ENCODE measurements around the gene ARFRP1. TPM values are rescaled to one million over a fixed set of nuclear protein-coding genes. Genes with fewer than 3 reads are reported as not detected.

ARFRP1 gene
- total and polyA plus RNA-seq, 2 donors (not counting 1 experiment from before 2014, with no cell fraction given), result 41.0 to 75.5 TPM

- H3K4me3 Mint-ChIP-seq, result no peak overlapping the region
- no peaks in the 10 kb centered on the region for H3K9me3 Mint-ChIP-seq (ENCODE audit: insufficient read depth)
- CTCF ChIA-PET, result no interaction called here
Observed at GRCh38 chr20:63688228-63689045, 19.3 kb downstream of the ARFRP1 start.

More at GRCh38 chr20:63688228-63689045, 19.3 kb downstream of the ARFRP1 start:
- H3K4me1 Mint-ChIP-seq, result peaks cover 3% of the 10 kb centered on the region
- no peak overlapping the region for H3K4me3 ChIP-seq (ENCODE audit: control extremely low read depth in 1 of 5, extremely low read depth in 1 of 5, insufficient read depth in 1 of 5, low read depth in 2 of 5, low read length in 4 of 5)
- 90% methylated on average over 31 of the region's 31 CpGs for WGBS (ENCODE audit: insufficient coverage)
- H3K27ac Mint-ChIP-seq, result no peak overlapping the region
- POLR2A ChIA-PET, result interaction anchor here (0.6 kb wide), 1 partner anchor 163 kb away, joined by 4 read pairs; no protein-coding TSS in a partner anchor
- H3K79me2 ChIP-seq (ENCODE audit: control insufficient read depth, insufficient read depth, low read length), result no peaks in the 10 kb centered on the region
- peaks cover 0 to 14% of the 10 kb centered on the region in 2 donors for H3K4me1 ChIP-seq (ENCODE audit: control insufficient read depth in 2 of 2, insufficient read depth in 2 of 2, low read length in 2 of 2)
- ATAC-seq (ENCODE audit: low read depth), result no peak
- peaks cover 0 to 3% (median 0%) of the 10 kb centered on the region in 3 donors for H3K9me3 ChIP-seq (ENCODE audit: control extremely low read depth in 1 of 3, control insufficient read depth in 2 of 3, insufficient read depth in 1 of 3, low read length in 2 of 3)
- no peak overlapping the region for H2AFZ ChIP-seq (ENCODE audit: insufficient read depth, low read depth, low read length, poor library complexity, severe bottlenecking)
- no peak overlapping the region for H3K4me2 ChIP-seq (replicated peaks; ENCODE audit: low read depth, low read length, poor library complexity, severe bottlenecking)
- peaks cover 0 to 2% (median 0%) of the 10 kb centered on the region in 4 experiments for H3K27me3 ChIP-seq (replicated peaks in 1 of 4; ENCODE audit: control extremely low read depth in 1 of 4, control insufficient read depth in 3 of 4, insufficient read depth in 4 of 4, low read length in 3 of 4)
- no peak overlapping the region for H3K9ac ChIP-seq (ENCODE audit: low read length)
- intact Hi-C loops (cut with micrococcal nuclease), result no loop called here
- no peaks in the 10 kb centered on the region for H3K36me3 ChIP-seq (replicated peaks in 1 of 2; ENCODE audit: control extremely low read depth in 1 of 2, control insufficient read depth in 1 of 2, extremely low read depth in 1 of 2, insufficient read depth in 2 of 2, low read length in 1 of 2)
- no peaks in the 10 kb centered on the region for H3K27me3 Mint-ChIP-seq
- H4K20me1 ChIP-seq (ENCODE audit: control insufficient read depth, insufficient read depth, low read length, poor library complexity, severe bottlenecking), result no peaks in the 10 kb centered on the region
- no peak for TF ChIP-seq EZH2 (IDR thresholded peaks at IDR 0.05; ENCODE audit: borderline replicate concordance, insufficient read depth, low read depth, low read length, poor library complexity, severe bottlenecking)
- TF ChIP-seq CTCF (IDR thresholded peaks at IDR 0.05), result no peak
- DNase-seq, result no peak
- no peak overlapping the region for H3K27ac ChIP-seq (ENCODE audit: low read length in 2 of 2)
